HG03378 (cell line): ENCODE data around the gene PIP5K1C.

Experiments used
- ATAC-seq: cut with Tn5 transposase; IDR thresholded peaks from one replicate; pipeline ENCODE4 v1.9.1; 2021; ENCODE audit warnings: mild to moderate bottlenecking, moderate library complexity; ENCODE audit not compliant: unreplicated experiment

PIP5K1C gene, protein sequence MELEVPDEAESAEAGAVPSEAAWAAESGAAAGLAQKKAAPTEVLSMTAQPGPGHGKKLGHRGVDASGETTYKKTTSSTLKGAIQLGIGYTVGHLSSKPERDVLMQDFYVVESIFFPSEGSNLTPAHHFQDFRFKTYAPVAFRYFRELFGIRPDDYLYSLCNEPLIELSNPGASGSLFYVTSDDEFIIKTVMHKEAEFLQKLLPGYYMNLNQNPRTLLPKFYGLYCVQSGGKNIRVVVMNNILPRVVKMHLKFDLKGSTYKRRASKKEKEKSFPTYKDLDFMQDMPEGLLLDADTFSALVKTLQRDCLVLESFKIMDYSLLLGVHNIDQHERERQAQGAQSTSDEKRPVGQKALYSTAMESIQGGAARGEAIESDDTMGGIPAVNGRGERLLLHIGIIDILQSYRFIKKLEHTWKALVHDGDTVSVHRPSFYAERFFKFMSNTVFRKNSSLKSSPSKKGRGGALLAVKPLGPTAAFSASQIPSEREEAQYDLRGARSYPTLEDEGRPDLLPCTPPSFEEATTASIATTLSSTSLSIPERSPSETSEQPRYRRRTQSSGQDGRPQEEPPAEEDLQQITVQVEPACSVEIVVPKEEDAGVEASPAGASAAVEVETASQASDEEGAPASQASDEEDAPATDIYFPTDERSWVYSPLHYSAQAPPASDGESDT

GRCh38 chr19:3700242-3701032 lies at the start of gene PIP5K1C:
PIP5K1C (minus strand) TSS chr19:3700468; CDS start chr19:3700390, 78 bp downstream.
- ATAC-seq, result no peak

DNA sequence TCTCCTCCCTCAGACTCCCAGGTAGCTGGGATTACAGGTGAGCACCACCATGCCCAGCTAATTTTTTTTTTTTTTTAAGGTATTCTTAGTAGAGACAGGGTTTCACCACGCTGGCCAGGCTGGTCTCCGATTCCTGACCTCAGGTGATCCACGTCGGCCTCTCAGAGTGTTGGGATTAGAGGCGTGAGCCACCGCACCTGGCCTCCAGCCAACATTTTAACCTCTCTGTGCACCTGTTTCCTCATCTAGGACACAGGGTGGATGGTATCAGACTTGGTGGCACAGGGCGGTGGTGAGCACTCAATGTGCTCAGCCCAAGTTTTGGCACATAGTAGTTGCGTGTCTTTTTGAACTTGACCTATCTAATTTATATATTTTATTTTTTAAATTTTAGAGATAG lies 48.7 kb upstream of the PIP5K1C start:
- no peak for ATAC-seq

GRCh38 chr19:3746371-3747056 lies 46.2 kb upstream of the PIP5K1C start:
- ATAC-seq, result no peak

GRCh38 chr19:3745363-3746045 lies 45.2 kb upstream of the PIP5K1C start:
- ATAC-seq, result no peak

GRCh38 chr19:3743486-3743885 lies 43.2 kb upstream of the PIP5K1C start:
- no peak for ATAC-seq

DNA sequence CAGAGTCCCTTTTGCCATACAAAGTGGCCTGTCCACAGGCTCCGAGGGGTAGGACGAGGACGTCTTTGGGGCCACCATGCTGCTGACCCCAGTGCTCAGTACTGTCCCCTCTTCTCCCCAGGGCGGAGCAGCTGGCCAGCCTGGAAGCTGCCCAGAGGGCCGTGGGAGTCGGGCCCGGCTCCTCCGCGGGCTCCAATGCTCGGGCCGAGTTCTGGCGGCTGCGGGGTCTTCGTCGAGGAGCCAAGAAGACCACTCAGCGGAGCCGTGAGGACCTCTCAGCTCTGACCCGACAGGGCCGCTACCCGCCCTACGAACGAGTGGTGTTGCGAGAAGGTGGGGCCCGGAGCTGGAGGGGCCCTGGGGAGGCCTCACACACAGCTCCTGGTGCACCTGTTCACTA lies 40.2 kb upstream of the PIP5K1C start:
- ATAC-seq, result no peak

- ATAC-seq, result no peak
These were observed 38.4 kb upstream of the PIP5K1C start for GRCh38 chr19:3738477-3739220.

- ATAC-seq, result no peak
These were observed 37.4 kb upstream of the PIP5K1C start for GRCh38 chr19:3737487-3738205.

GRCh38 chr19:3736106-3736724 lies 35.9 kb upstream of the PIP5K1C start:
- ATAC-seq, result no peak

DNA sequence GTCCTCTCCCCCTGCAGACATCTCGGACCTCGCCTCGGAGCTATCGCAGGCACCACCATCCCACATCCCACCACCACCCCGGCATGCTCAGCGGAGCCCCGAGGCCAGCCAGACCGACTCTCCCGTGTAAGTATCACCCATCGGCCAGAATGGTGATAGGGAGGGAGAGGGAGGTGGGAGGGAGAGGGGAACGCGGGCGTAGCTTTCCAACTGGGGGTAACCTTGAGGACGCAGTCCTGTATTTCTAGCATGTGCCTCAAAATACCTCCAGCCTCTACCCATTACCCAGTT lies 34.0 kb upstream of the PIP5K1C start:
- ATAC-seq, result no peak

DNA sequence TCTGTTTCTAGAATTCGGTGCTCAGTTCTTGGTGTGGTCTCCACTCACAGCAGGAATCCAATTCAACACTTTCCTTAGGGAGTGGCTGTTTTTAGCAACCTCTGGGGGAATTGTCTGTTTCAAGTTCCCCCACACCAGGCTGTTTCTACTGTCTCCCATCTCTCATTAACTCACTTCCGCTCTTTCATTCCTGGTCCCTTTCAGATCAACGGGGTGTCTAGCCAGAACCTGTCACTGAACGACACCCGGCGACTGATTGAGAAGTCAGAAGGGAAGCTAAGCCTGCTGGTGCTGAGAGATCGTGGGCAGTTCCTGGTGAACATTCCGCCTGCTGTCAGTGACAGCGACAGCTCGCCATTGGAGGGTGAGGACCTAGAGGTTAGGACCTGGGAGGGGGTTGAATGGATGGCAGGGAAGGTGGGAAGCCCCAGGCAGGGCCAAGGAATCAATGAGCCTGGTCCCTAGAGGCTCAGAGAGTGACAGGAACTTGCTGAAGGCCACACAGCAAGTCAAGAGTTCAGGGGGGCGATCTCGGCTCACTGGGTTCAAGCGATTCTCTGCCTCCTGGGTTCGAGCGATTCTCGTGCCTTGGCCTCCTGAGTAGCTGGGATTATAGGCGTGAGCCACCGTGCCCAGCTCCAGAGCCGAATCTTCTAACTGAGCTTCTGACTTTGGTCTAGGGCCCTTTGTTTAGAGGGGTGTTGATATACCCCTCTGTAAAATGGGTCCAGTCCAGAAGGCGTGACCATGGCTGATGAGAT lies 33.5 kb upstream of the PIP5K1C start:
- ATAC-seq, result no peak

DNA sequence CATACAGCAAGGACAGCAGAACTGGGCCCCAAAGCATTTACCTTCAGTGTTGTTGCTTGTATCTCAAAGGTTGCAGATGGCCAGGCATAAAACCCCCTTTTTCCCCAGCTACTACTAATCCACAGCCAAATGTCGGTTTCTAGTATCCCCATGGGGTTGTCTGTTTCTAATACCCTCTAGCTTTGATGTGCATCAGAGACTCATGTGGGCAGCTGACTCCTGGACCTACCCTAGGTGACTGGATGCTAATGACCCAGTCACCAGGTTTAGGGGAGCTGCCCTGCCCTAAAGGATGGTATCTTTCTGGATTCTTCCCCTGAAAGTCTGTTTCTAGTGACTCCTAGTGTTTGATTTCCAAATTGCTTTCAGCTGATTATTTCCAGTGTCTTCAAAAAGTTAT lies 31.8 kb upstream of the PIP5K1C start:
- ATAC-seq, result no peak

GRCh38 chr19:3730457-3730958 lies 30.2 kb upstream of the PIP5K1C start:
- no peak for ATAC-seq

DNA sequence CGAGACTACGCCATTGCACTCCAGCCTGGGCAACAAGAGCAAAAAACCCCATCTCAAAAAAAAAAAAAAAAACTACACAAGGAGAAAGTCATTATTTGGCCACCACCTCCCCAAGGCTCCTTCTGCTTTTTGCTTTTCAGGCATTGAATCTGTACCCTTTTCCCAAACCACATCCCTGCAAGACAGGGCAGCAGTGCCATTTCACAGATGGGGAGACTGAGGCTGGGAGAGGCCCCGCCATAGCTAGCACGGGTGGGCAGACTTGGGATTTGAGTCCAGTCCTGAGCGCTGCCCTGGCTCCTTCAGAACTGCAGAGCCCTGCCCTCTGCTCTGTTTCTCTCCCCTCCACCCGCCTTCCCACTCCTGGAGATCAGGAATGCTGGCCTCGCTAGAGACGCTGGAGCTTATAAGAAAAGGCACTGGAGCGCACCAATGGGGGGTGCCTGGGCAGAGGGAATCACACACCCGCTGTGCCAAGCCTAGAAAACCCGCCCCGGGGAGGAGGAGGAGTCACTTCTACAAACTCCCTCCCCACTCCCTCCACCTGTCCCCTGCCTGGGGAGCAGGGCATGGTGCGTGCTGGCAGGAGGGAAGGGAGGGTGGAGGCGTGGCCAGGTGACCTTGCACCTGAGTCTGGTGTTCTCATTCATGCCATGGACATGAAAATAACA lies 25.5 kb upstream of the PIP5K1C start:
- ATAC-seq, result no peak

GRCh38 chr19:3725121-3725520 lies 24.9 kb upstream of the PIP5K1C start:
- ATAC-seq, result no peak

GRCh38 chr19:3723883-3724282 lies 23.6 kb upstream of the PIP5K1C start:
- no peak for ATAC-seq

DNA sequence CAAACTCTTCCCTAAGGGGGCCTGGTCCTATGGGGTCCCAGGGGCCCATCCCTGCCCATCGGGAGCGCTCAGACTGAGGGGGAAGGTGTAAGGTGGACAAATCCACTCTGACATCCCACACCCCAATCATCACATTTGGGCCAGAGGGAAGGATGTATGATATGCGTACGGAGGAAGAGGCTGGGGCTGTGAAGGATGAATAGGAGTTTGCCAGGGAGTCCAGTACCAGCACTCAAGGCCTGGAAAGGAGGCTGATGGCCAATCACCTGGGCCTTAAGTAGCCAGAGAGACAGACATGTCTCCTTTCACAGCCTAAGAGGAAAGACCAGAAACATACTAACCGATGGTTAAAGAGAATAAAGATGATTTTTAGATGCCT lies 22.8 kb upstream of the PIP5K1C start:
- no peak for ATAC-seq
